ENCODE results near the gene MVK.

DNA sequence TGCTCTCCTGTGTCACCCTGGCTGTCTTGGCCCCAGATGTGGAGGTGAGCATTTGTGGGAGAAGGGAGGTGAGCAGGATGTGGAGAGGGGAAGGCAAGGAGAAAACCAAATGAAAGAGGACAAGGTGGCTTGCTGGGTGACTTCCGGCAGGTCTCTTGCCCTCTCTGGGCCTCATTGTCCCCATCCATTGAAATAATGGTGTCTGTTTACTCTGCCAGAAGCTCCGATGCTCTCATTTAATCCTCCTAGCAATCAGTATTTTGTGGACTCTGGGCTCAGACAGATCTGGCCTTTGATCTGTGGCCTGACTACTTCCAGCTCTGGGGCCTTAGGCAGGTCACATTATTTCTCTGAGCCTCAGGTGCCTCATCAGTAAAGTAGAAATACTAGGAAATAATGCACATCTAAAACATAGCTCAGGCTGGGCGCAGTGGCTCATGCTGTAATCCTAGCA lies 30.6 kb downstream of the MVK start:
- no peak for TF ChIP-seq FOXM1 (IDR thresholded peaks at IDR 0.05; ENCODE audit: borderline replicate concordance)
- TF ChIP-seq ARNT (IDR thresholded peaks at IDR 0.05): no peak
- no peak for TF ChIP-seq TARDBP (IDR thresholded peaks at IDR 0.05)
- no peak for TF ChIP-seq CTBP1 (IDR thresholded peaks at IDR 0.05; ENCODE audit: borderline replicate concordance)
- TF ChIP-seq ELF4 (IDR thresholded peaks at IDR 0.05): no peak
- no peak for TF ChIP-seq FOXK2 (IDR thresholded peaks at IDR 0.05)
- TF ChIP-seq HDGF (IDR thresholded peaks at IDR 0.05; ENCODE audit: borderline replicate concordance): no peak
- TF ChIP-seq SP1 (IDR thresholded peaks at IDR 0.05): no peak
- no peak for TF ChIP-seq L3MBTL2 (conservative IDR thresholded peaks at IDR 0.05)
- no peak for TF ChIP-seq BHLHE40 (IDR thresholded peaks at IDR 0.05; ENCODE audit: borderline replicate concordance)

All from HEK293T (cell line).